Subcutaneous adipose tissue (tissue), 4 donors: Measurements from ENCODE around the gene PCDH9. TPM values are rescaled to one million over a fixed set of nuclear protein-coding genes. Genes with fewer than 3 reads are reported as not detected.

Source experiments
- total RNA-seq, 4 donors: library from RNA; depleted of rRNA; stranded (reverse); fragments of >200 nt; gene quantifications; one replicate each; pipeline ENCODE4 v1.1.0, GENCODE V29; 2016
- TF ChIP-seq, protein P1 (sequence below): fragments of 450-650 bp; IDR thresholded peaks from one replicate; pipeline ENCODE4 v1.5.1; 2016; ENCODE audit warnings: low read depth, mild to moderate bottlenecking, control low read depth, antibody characterized with exemption, moderate library complexity

The PCDH9 gene
- total RNA-seq, 4 donors from 2014 or later = 9.0 to 28.4 (median 12.0) TPM

DNA sequence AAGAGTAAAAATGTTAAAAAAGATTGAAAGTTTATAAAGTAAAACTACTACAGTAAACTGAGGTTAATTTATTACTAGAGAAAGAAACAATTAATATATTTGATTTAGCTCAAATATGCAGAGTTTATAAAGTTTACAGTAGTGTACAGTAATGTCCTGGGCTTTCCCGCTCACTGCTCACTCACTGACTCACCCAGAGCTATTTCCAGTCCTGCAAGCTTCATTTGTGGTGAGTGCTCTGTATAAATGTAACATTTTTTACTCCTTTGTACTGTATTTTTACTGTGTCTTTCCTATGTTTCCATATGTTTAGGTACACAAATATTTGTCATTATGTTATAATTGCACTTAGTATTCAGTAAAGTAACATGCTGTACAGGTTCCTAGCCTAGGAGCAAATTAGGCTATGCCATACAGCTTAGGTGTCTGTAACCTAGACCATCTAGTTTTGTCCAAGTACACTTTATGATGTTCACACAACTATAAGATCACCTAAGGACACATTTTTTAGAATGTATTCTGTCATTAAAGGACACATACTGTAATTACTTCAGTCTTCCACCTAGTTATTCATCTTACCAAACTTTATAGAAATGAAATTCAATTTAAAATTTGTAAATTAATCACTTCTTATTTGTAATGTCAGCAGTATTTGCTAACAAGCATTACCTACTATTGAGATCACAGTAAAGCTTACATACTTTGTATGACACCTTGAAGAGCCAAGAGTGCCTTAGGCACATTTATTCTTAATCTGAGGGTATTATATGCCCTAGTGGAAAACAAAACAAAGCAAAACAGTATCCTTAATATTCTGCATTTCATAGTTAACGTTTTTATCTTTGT is 683.4 kb downstream of the PCDH9 start:
- TF ChIP-seq, protein P1, sequence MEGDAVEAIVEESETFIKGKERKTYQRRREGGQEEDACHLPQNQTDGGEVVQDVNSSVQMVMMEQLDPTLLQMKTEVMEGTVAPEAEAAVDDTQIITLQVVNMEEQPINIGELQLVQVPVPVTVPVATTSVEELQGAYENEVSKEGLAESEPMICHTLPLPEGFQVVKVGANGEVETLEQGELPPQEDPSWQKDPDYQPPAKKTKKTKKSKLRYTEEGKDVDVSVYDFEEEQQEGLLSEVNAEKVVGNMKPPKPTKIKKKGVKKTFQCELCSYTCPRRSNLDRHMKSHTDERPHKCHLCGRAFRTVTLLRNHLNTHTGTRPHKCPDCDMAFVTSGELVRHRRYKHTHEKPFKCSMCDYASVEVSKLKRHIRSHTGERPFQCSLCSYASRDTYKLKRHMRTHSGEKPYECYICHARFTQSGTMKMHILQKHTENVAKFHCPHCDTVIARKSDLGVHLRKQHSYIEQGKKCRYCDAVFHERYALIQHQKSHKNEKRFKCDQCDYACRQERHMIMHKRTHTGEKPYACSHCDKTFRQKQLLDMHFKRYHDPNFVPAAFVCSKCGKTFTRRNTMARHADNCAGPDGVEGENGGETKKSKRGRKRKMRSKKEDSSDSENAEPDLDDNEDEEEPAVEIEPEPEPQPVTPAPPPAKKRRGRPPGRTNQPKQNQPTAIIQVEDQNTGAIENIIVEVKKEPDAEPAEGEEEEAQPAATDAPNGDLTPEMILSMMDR = no peak

DNA sequence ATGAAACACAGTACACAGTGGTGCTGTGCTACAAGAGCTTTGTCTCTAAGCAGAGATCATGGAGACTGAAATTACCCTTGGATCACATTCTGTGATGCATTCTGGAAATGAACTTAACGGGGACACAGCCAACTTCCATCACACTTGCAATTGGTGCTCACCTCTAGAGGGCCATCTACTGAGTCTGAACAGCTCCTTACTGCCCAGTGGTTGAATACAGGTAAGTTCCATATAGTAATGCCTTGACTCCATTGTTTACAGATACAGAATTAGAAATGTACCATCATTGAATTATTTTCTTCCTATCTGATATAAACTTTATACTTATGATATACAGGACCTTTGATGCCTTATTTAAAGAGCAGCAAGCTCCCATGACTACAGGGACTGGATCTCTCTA is 686.4 kb downstream of the PCDH9 start:
- TF ChIP-seq, protein P1 = no peak

DNA sequence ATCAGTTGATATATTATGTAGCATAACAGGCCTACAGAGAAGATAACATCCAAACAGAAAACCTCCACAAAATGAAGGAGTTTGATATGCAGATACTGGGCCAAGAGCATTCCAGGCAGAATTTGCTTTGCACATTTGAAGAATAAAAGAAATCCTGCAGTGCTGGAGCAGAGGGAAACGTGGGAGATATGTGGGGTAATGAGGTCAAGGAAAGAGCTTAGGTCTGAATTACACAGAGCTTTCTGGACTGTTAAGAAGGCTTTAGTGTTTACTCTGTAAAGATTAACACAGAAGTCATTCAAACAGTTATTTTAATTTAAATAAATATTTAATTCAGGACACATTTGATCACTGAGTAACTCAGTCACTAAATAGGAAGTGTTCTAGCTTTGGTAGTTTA is 692.7 kb downstream of the PCDH9 start:
- TF ChIP-seq, protein P1 = no peak

DNA sequence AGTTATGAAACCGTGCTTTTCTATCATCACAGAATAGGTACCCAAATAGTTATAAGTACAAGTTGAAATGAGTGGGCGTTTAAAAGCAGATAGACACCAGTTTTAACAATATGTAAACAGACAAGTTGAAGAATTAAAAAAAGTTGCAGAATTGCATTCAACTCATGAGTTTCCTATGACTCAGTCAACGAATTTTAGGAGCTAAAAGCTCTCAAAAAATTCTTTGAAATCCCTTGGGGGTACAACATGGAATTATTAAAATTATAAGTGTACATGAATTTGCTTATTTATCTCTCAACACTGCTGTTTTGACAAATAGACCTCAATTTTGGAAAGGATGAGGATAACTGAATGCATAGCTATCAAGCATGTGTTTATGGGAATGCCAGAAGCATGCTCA is 693.4 kb downstream of the PCDH9 start:
- TF ChIP-seq, protein P1 = no peak

DNA sequence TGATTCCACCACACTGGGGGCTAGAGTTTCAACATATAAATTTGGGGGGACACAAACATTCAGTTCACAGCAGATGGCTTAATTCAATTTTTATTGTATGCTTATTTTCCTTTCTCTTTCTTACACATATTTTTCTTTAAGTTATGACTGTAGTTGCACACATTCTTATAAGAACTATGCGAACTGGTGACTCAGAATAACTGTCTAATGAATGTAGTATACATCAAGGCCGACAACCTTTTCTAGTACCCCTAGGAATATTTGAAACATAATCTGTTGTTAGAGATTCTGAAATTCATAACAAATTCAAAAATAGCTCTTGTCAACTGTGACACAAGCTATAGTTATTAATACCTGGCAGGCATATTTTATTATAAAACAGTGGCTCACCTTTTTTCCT is 695.6 kb downstream of the PCDH9 start:
- TF ChIP-seq, protein P1 = no peak

DNA sequence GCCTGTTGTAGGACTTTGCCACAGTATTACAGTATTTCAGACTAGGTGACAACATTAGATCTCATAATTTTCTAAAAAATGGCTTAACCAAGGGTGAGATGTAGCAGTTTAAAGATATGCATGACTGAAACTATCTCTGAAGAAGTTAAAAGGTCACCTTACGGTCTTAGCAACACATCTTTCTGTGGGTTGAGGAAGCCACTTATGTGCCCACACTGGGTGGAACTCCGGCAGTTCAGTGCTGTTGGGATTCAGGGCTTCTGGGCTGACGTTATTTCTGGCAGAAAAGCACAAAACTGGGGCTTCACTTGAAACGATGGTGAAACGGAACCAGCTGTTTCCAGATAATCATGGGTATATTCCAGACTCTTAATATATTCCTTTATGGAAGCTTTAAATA is 697.3 kb downstream of the PCDH9 start:
- TF ChIP-seq, protein P1 = no peak

DNA sequence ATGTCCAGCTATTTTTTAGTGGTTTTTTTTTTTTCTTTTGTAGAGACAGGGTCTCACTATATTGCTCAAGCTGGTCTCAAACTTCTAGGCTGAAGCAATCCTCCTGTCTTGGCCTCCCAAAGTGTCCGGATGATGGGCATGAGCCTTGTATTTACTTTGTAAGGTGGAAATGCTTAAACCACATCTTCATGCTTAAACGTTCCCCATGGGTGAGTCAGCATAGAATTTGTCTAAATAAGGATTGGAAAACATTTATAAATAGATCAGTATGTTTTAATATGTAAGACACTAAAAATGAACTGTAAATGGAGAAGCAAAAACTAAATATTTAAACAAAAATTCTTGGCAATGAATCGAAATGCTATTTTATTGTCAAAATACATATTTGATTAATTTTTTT is 698.0 kb downstream of the PCDH9 start:
- TF ChIP-seq, protein P1 = no peak
